K562 (cell line): Measurements from ENCODE around the gene PCNX3. TPM values are rescaled to one million over a fixed set of nuclear protein-coding genes. Genes with fewer than 3 reads are reported as not detected.

Experiments
- ARNT ChIP-seq, 2 experiments: fragments of 450-650 bp; IDR thresholded peaks; 2 replicates each; pipeline ENCODE4 v1.6.1; 2016; ENCODE audit warnings: mild to moderate bottlenecking in 1 of 2
- CHAMP1 ChIP-seq: fragments of 450-650 bp; IDR thresholded peaks from 2 replicates; pipeline ENCODE4 v1.6.1; 2016; ENCODE audit warnings: mild to moderate bottlenecking
- GABPA ChIP-seq: fragments of 200-800 bp; sonication (Bioruptor generic); conservative IDR thresholded peaks from 2 replicates; pipeline ENCODE4 v1.6.1; 2016; ENCODE audit warnings: low read depth, missing genetic modification characterization, missing compliant biosample characterization
- GATA2 ChIP-seq: sonication (generic); formaldehyde crosslinking; IDR thresholded peaks from 2 replicates; pipeline ENCODE4 v1.4.0; 2020; ENCODE audit warnings: mild to moderate bottlenecking, missing genetic modification reagents
- HDAC3 ChIP-seq: fragments of 450-650 bp; IDR thresholded peaks from 2 replicates; pipeline ENCODE4 v1.6.1; 2018; ENCODE audit warnings: borderline replicate concordance, mild to moderate bottlenecking, moderate library complexity; ENCODE audit not compliant: partially characterized antibody
- KLF1 ChIP-seq: fragments of 450-650 bp; IDR thresholded peaks from 2 replicates; pipeline ENCODE4 v1.6.1; 2016; ENCODE audit warnings: missing genetic modification characterization, missing compliant biosample characterization
- PHB ChIP-seq: fragments of 250-450 bp; sonication (Bioruptor Pico); IDR thresholded peaks from 2 replicates; pipeline ENCODE4 v1.5.0; 2021
- PRDM10 ChIP-seq: fragments of 450-650 bp; IDR thresholded peaks from 2 replicates; pipeline ENCODE4 v1.6.1; 2018; ENCODE audit not compliant: partially characterized antibody
- PTBP1 ChIP-seq: fragments of 200-400 bp; formaldehyde crosslinking; IDR thresholded peaks from 2 replicates; pipeline ENCODE4 v1.6.1; 2017; ENCODE audit warnings: low read depth, low read length
- TGIF2 ChIP-seq: sonication (generic); formaldehyde crosslinking; IDR thresholded peaks from 2 replicates; pipeline ENCODE4 v1.8.1; 2022; ENCODE audit warnings: mild to moderate bottlenecking, missing genetic modification reagents, moderate library complexity
- ZHX1 ChIP-seq: fragments of 150-350 bp; conservative IDR thresholded peaks from 2 replicates; pipeline ENCODE4 v1.6.1; 2014; ENCODE audit warnings: low read length
- ZKSCAN8 ChIP-seq: fragments of 200-800 bp; sonication (Bioruptor generic); IDR thresholded peaks from 2 replicates; pipeline ENCODE4 v1.6.1; 2016; ENCODE audit warnings: missing genetic modification characterization, missing compliant biosample characterization
- ZNF280A ChIP-seq: fragments of 450-650 bp; IDR thresholded peaks from 2 replicates; pipeline ENCODE4 v1.6.1; 2018; ENCODE audit warnings: mild to moderate bottlenecking, low read depth; ENCODE audit not compliant: partially characterized antibody
- ZNF395 ChIP-seq: fragments of 200-800 bp; sonication (Bioruptor generic); IDR thresholded peaks from 2 replicates; pipeline ENCODE4 v1.6.1; 2017; ENCODE audit warnings: missing genetic modification characterization, missing compliant biosample characterization
- polyA plus RNA-seq, 8 experiments: library from polyadenylated mRNA; depleted of rRNA in 4 of 8; stranded (reverse) in 5 of 8; unstranded in 3 of 8; fragments of >200 nt; fragmentation: Nextera tagmentation in 2 of 8; fragmentation: Illumina TruSeq in 1 of 8; extraction: Ambion mirVana in 2 of 8; extraction: Trizol in 1 of 8; gene quantifications; 2 replicates each; pipeline versions ENCODE4 v1.2.1 to v1.2.3, GENCODE V29; 2011 to 2014; ENCODE audit warnings: inconsistent platforms in 1 of 8, missing spikeins in 1 of 8
- total RNA-seq, 7 experiments: library from RNA; depleted of rRNA in 6 of 7; stranded (reverse); fragments of >200 nt in 6 of 7; fragmentation: Illumina TruSeq in 2 of 7; extraction: Trizol in 2 of 7; gene quantifications; 2 replicates each; pipeline versions ENCODE4 v1.2.1 to v1.2.3, GENCODE V29; 2011 to 2021; ENCODE audit warnings: low replicate concordance in 1 of 7

The PCNX3 gene
- total and polyA plus RNA-seq, 9 of the 15 experiments (the other 6 are each of a cell fraction or from before 2014, with no cell fraction given) = 0.11 to 47.8 (median 12.8) TPM

- TF ChIP-seq PRDM10 (no peak), ZNF395 (CRISPR knock-in tag) (no peak), ZKSCAN8 (no peak), GABPA (tag) (no peak), PHB (CRISPR knock-in tag) (no peak), PTBP1 (no peak), HDAC3 (no peak), TGIF2 (CRISPR knock-in tag) (no peak), CHAMP1 (no peak), ZHX1 (no peak), KLF1 (no peak), ARNT (IDR thresholded peaks at IDR 0.05) (no peak), ZNF280A (no peak), GATA2 (CRISPR knock-in tag) (no peak)
Observed at GRCh38 chr11:65576867-65577755, 38.5 kb upstream of the PCNX3 start (continued).
